ENCODE measurements around the gene IL12B.

The IL12B gene

GRCh38 chr5:159345861-159346260 is 15.6 kb upstream of the IL12B start:
- no peak for DNase-seq (ENCODE audit: low read depth)
- no peak for TF ChIP-seq CTCF (IDR thresholded peaks at IDR 0.05; ENCODE audit: insufficient read depth, low read depth, low read length, missing control alignments)

DNA sequence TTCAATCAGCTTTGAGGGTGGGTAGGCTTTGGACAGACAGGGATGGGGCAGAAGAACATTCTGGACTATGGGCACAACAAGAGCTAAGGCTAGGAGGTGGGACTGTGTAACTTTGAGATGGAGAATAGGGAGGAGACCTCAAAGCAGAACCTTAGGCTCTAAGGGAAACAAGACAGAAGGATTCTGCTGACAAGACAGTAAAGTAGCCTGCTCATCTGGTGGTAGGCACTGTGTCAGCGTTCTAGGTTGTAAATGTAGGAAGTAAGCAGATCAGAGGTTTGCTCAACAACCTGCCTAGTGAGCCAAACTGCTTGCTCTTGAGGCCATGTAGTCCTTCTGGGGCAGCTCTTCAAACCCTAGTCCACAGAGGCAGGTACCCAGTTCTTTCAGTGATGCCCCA is 15.0 kb upstream of the IL12B start:
- no peak overlapping the region for H3K4me3 ChIP-seq (ENCODE audit: low read length)
- no peak for TF ChIP-seq CTCF (IDR thresholded peaks at IDR 0.05; ENCODE audit: insufficient read depth, low read depth, low read length, missing control alignments)
- DNase-seq (ENCODE audit: low read depth), result peak; percentile 14

More at GRCh38 chr5:159345861-159346260, 15.6 kb upstream of the IL12B start:
- no peak overlapping the region for H3K4me3 ChIP-seq (ENCODE audit: low read length)

DNA sequence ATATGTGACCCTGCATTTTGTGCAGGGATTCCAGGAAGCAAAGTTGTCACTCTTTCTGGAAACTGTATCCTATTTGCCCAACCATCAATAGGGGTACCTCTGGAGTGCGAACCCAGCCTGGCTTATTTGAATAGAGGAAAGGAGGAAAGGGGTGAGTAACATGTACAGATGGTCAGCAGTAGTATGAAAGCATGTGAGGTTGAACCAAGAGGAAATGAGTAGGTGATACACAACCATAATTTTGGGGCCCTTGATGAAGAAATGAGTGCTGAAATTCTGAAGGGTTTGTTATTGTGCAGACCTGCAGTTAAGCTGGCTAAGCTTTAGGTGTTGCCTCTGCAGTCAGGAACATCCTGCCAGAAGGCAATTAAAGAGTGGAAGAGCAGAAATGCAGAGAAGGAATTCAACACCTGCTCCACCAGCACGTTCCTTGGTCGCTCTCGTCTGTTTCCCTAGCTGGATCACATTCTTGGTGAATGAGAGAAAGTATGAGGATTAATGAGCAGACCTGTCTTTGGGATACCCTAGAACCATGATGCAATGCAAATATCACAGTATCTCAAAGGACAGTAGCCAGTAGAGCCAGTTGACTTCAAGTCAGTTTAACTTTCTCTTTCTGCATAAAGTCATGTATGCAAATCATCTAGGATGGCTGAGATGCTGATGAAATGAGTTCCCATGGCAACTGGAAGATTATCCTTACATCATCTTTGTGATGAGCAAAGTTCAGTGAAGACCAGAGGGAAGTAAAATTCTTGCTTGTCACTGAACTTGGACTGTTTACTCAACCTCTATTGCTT is 13.2 kb upstream of the IL12B start:
- DNase-seq (ENCODE audit: low read depth), result peak; percentile 42
- no peak for TF ChIP-seq CTCF (IDR thresholded peaks at IDR 0.05; ENCODE audit: insufficient read depth, low read depth, low read length, missing control alignments)
- H3K4me3 ChIP-seq (ENCODE audit: low read length), result no peak overlapping the region

- H3K4me3 ChIP-seq (ENCODE audit: low read length), result no peak overlapping the region
- TF ChIP-seq CTCF (IDR thresholded peaks at IDR 0.05; ENCODE audit: insufficient read depth, low read depth, low read length, missing control alignments), result no peak
- no peak for DNase-seq (ENCODE audit: low read depth)
Observed at GRCh38 chr5:159342840-159343239, 12.6 kb upstream of the IL12B start.

- peak; percentile 92 for DNase-seq (ENCODE audit: low read depth)
- TF ChIP-seq CTCF (IDR thresholded peaks at IDR 0.05; ENCODE audit: insufficient read depth, low read depth, low read length, missing control alignments), result no peak
- no peak overlapping the region for H3K4me3 ChIP-seq (ENCODE audit: low read length)
Observed at GRCh38 chr5:159341906-159342310, 11.6 kb upstream of the IL12B start.

DNA sequence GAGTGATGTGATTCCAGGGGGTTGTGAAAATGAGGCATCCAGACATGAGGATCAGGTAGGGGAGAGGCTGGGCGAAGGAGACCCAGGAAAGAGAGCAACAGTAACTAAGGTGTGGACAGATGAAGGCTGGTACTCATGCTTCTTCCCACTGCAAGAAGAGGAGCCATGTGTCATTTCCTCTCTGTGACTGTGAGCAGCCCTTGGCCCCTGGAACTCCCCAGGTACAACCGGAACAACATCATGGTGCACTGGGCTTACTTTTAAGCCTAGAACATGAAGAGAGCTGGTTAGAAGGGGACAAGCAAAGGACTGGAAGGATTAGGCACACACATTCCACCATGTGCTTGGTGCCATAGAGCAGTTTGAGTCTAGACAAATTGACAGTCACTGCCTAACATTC is 10.9 kb upstream of the IL12B start:
- H3K4me3 ChIP-seq (ENCODE audit: low read length), result no peak overlapping the region
- peak; percentile 32 for DNase-seq (ENCODE audit: low read depth)
- TF ChIP-seq CTCF (IDR thresholded peaks at IDR 0.05; ENCODE audit: insufficient read depth, low read depth, low read length, missing control alignments), result no peak

GRCh38 chr5:159340511-159340910 is 10.2 kb upstream of the IL12B start:
- no peak overlapping the region for H3K4me3 ChIP-seq (ENCODE audit: low read length)
- no peak for TF ChIP-seq CTCF (IDR thresholded peaks at IDR 0.05; ENCODE audit: insufficient read depth, low read depth, low read length, missing control alignments)
- DNase-seq (ENCODE audit: low read depth), result no peak

All from epithelial cell of esophagus (primary cell).